GM08714 (cell line): ENCODE results near the gene PRDX6.
"Not testable (repeated sequence)": the region's sequence is repeated elsewhere in the genome, so short reads cannot be mapped to it uniquely, and the experiment has no call there.

Experiments
- H3K4me3 ChIP-seq: fragments of 200-500 bp; sonication (Bioruptor generic); 2 replicates; pipeline ENCODE4 v1.5.1; 2014; ENCODE audit warnings: mild to moderate bottlenecking, low read length, inconsistent platforms
- ZNF274 ChIP-seq: IDR thresholded peaks from 2 replicates; pipeline ENCODE4 v1.6.1; 2012; ENCODE audit warnings: mild to moderate bottlenecking, low read depth, low read length

Gene PRDX6

DNA sequence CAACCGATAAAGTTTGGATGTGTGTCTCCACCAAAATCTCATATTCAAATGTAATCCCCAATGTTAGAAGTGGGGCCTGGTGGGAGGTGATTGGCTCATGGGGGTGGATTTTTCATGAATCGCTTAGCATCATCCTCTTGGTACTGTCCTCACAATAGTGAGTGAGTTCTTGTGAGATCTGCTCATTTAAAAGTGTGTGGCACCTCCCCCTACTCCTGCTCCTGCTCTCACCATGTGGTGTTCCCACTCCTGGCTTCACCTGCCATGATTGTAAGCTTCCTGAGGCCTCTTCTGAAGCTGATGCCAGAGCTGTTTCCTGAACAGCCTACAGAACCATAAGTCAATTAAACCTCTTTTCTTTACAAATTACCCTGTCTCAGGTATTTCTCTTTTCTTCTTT lies 28.2 kb upstream of the PRDX6 start:
- TF ChIP-seq ZNF274 = no peak
- H3K4me3 ChIP-seq = no peak overlapping the region

DNA sequence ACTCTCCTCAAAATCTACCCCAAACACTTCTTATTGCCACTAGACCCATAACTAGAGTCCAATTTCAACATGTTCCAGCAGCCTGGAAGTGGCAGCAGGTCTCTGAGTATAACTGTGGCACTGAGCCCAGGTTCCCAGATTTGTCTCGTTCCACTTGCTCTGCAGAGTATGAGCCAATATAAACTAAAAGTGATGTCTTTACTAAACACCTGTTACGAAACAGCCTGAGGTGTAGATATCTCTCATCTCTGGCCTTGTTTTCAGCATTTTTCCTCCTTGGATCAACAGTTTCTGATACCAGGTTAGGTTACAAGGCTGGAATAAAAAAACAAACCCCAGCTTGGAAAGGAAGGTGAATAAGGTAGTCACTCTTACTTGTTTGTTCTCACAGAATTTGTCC lies 25.2 kb upstream of the PRDX6 start:
- H3K4me3 ChIP-seq = no peak overlapping the region
- TF ChIP-seq ZNF274 = no peak

DNA sequence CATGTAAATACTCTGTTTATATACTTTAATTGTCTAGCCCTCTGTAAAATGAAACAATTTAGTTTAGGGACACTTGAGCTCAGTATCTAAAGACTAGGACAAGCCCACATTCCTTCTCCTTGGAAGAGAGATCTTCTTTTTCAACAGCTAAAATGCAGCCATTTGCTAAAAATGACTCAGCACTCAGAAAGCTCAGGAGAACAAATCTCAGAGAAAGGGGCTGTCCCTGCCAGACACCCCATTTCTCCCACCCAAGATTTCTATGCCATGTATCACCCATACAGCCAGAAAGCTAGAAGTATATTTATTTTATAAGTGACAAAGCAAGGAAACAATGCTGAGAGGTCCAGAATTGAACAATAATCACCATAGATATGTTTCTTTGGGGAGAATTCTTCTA lies 23.2 kb upstream of the PRDX6 start:
- H3K4me3 ChIP-seq = no peak overlapping the region
- TF ChIP-seq ZNF274 = no peak

DNA sequence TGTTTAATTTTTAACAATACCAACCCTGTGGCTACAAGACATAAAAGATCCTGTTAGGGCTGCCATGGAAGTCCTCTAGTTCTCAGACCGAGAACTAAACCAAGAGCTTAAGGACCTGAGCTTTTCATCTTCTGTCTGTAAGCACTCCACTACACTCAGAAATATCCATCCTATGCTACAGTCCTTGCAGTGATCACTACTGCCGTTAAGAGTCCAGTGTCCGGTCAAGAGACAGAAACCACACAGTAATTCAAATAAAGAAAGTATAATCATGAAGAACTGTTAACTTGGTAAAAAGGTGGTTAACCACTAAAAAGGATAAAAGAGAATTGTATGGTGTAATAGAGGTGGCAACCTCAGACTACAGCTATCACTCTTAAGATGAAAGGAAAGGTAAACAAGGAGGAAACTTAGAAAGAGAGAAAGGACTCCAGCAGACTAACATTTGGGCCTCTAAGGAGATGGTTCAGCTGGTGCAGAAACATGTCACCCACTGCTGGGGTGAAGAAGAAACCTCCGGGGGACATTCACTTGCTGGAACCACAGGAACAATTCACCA lies 22.1 kb upstream of the PRDX6 start:
- no peak for TF ChIP-seq ZNF274

DNA sequence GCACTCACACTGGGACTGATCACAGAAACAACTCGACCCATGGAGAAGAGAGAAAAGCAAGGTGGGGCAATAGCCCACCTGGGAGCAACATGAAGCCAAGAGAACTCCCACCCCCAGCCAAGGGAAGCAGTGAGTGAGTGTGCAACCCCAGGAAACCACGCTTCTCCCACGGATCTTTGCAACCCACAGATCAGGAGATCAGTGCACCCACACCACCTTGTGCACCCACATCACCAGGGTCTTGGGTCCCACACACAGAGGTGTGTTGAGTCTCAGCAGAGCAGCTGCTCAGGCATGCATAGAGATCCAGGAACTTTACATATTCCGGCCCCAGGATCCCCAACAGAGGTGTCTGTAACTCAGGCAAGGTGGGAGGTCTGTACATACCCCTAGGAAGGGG lies 17.2 kb upstream of the PRDX6 start:
- no peak for TF ChIP-seq ZNF274
- H3K4me3 ChIP-seq = no peak overlapping the region

More for the DNA sequence above, 22.1 kb upstream of the PRDX6 start:
- no peak overlapping the region for H3K4me3 ChIP-seq

DNA sequence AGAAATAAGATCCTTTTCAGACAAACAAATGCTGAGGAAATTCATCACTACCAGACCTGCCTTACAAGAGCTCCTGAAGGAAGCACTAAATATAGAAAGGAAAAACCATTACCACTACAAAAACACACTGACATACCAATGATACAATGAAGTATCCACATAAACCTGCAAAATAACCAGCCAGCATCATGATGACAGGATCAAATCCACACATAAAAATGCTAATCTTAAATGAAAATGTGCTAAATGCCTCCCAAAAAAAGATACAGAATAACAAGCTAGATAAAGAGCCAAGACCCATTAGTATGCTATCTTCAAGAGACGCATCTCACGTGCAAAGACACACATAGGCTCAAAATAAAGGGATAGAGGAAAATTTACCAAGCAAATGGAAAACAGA lies 14.5 kb upstream of the PRDX6 start:
- not testable (repeated sequence) for H3K4me3 ChIP-seq

DNA sequence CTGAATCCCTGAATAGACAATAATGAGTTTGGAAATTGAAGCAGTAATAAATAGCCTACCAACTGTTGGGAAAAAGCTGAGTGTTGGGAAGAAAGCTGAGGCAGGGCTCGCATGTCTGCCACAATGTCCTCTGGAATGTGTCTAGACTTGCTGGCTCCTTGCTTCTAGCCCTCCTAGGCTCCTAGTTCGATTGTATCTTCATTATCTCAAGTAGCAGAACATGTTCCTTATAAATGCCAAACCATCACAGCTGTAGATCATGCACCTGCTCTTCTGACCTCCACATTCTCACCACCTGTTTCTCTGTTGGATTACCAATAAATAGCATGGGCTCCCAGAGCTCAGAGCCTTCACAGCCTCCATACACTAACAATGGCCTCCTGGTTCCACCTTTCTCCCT lies 12.9 kb upstream of the PRDX6 start:
- not testable (repeated sequence) for H3K4me3 ChIP-seq

DNA sequence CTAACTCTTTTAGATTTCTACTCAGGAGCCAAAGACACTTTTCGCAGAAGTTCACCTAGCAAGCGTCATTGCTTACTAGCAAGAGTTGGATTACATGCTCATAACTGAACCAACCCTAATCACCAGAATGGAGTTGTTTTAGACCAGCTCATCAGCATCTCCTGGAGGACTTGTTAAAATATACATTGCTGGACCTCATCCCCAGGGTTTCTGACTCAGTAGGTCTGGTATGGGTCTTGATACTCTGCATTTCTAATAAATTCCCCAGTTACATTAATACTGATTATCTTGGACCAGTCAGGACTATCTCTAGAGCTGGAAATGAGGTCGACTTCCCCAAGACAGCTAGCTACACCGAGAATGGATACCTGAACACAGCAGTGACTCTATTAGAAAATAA lies 9.7 kb upstream of the PRDX6 start:
- H3K4me3 ChIP-seq = no peak overlapping the region
- no peak for TF ChIP-seq ZNF274

DNA sequence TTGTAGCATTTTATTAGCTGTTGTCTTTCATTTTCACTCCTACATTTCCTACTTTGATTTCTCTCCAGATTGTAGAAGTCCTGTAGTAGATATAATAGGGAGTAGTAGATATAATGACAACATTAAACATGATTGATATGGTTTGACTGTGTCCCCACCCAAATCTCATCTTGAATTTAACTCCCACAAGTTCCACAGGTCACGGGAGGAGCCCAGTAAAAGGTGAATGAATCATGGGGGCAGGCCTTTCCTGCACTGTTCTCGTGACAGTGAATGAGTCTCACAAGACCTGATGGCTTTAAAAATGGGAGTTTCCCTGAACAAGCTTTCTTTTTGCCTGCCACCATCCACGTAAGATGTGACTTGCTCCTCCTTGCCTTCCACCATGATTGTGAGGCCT lies 7.5 kb upstream of the PRDX6 start:
- TF ChIP-seq ZNF274 = no peak
- H3K4me3 ChIP-seq = no peak overlapping the region

DNA sequence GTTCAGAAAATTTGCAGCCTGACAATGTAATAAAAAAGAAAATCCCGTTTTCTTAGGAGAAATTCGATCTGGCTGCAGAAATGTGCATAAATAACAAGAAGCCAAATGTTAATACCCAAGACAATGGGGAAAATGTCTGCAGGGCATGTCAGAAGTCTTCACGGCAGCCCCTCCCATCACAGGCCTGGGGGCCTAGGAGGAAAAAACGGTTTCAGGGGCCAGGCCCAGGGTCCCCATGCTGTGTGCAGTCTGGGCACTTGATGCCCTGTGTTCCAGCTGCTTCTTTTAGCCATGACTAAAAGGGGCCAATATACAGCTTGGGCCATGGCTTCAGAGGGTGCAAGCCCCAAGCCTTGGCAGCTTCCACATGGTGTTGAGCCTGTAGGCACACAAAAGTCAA lies 6.5 kb upstream of the PRDX6 start:
- TF ChIP-seq ZNF274 = no peak
- H3K4me3 ChIP-seq = no peak overlapping the region

DNA sequence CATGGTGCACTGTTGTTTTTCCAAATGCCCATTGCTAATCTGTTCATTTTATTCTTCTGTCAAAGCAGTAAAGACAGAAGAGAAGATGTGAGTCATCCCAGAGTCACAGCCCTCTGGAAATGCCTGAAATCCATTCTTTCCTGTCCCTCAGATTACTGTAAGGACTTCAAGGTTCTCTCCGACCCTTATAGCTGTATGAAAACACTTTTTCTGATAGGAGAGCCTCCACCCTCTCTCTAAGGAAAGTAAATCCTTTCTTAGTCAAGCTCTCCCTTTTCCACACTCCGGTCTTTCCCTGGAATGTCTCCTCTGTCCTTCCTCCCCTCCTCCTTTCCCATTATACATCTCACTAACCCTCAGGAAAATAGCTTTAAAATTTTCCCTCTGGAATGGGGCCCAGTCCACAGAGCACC lies 3.5 kb upstream of the PRDX6 start:
- H3K4me3 ChIP-seq = no peak overlapping the region
- TF ChIP-seq ZNF274 = no peak

DNA sequence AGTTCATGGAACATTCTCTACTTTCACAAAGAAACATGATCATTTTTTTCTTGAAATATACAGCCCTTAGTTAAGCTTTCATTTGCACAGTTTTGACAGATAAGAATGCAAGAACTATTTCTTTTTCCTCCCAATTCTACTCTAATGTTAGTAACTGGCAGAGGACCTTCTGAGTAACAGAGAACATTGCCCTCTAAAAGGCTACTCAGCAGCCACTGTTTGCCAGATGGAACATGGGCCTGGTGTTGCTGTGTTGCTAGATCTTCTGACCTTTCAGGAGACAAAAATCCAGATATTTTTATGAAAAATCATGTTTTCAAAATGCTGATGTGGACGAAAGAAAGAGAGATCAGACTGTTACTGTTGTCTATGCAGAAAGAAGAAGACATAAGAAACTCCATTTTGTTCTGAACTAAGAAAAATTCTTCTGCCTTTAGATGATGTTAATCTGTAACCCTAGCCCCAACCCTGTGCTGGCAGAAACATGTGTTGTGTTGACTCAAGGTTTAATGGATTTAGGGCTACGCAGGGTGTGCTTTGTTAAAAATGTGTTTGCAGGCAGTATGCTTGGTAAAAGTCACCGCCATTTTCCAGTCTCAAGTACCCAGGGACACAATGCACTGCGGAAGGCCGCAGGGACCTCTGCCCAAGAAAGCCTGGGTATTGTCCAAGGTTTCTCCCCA lies 2.9 kb upstream of the PRDX6 start:
- no peak for TF ChIP-seq ZNF274
- no peak overlapping the region for H3K4me3 ChIP-seq

DNA sequence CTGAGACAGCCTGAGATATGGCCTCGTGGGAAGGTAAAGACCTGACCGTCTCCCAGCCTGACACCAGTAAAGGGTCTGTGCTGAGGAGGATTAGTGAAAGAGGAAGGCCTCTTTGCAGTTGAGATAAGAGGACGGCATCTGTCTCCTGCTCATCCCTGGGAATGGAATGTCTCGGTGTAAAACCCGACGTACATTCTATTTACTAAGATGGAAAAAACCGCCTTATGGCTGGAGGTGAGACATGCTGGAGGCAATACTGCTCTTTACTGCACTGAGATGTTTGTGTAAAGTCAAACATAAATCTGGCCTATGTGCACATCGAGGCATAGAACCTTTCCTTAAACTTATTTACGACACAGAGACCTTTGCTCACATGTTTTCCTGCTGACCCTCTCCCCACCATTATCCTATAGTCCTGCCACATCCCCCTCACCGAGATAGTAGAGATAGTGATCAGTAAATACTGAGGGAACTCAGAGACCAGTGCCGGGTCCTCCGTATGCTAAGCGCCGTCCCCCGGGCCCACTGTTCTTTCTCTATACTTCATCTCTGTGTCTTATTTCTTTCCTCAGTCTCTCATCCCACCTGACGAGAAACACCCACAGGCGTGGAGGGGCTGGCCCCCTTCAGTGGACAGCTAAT lies 2.2 kb upstream of the PRDX6 start:
- not testable (repeated sequence) for H3K4me3 ChIP-seq

DNA sequence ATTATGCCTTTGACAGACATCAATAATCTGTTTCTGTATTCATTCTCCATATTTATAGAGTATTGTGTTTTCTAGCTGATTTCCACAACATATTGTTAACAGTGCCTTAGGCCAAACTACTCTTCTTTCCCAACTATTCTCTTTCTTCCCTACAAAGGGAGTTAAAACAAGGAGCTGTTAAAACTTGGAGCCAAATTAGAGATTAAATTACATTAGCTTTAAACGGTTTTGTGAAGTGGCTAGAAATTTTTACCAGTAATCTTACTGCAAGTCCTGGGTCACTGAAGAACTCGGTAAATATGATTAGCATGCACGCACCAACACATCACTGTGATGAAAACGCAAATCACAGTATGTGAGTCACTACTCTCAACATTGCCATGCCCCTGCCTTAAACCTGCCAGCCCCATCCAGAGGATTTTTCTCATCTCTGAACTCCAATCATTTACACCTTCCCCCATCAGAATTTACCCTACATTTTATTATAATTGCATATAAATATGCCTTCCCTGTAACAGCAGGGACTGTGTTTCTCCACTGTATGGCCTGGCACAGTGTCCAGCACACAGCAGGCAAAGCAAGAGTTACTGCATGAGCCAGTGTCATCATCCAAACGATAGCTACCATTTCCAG lies 1.5 kb upstream of the PRDX6 start:
- no peak for TF ChIP-seq ZNF274
- peak overlapping the region; percentile 82 for H3K4me3 ChIP-seq

DNA sequence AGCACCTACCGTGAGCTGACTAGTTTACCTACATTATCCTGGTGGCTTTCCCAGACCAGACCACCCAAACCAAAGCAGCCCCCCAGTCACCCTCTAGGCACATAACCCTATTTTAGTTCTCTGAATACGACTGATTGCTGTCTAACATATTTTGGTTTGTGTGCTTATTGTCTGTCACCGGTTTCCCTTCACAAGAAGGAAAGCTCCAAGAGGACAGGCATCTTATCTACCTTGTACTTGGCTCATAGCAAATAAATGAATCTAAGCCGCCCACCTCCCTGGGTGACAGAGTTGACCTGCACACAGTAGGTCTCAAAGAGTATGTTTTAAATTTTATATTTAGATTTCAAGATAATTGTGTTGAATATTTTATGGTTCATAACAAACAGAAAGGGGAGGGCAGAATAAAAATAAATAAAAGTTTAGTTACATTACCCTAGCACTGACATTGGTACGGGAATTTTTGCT lies 904 bp upstream of the PRDX6 start:
- no peak for TF ChIP-seq ZNF274
- peak overlapping the region; percentile 82 for H3K4me3 ChIP-seq
